K562 (cell line): ENCODE data around the gene SCN5A. TPM values are rescaled to one million over a fixed set of nuclear protein-coding genes. Genes with fewer than 3 reads are reported as not detected.

Experiments used
- RAD21 ChIP-seq, 2 experiments: fragments of 250-450 bp in 1 of 2; fragments of 450-650 bp in 1 of 2; sonication (Bioruptor Pico) in 1 of 2; formaldehyde crosslinking in 1 of 2; IDR thresholded peaks in 1 of 2; conservative IDR thresholded peaks in 1 of 2; 2 replicates each; pipeline versions ENCODE4 v1.4.0 to v1.8.0; 2020 to 2022; ENCODE audit warnings: mild to moderate bottlenecking in 2 of 2, moderate library complexity in 1 of 2
- REST ChIP-seq, 2 experiments: fragments of 450-650 bp; formaldehyde crosslinking in 1 of 2; IDR thresholded peaks; 2 replicates each; pipeline versions ENCODE4 v1.4.0 to v1.6.1; 2014 to 2020; ENCODE audit warnings: mild to moderate bottlenecking in 2 of 2, borderline replicate concordance in 1 of 2, low read depth in 1 of 2
- STAG1 ChIP-seq: sonication (generic); formaldehyde crosslinking; IDR thresholded peaks from 2 replicates; pipeline ENCODE4 v1.5.0; 2020; ENCODE audit warnings: missing genetic modification reagents, borderline replicate concordance
- polyA plus RNA-seq, 8 experiments: library from polyadenylated mRNA; depleted of rRNA in 4 of 8; stranded (reverse) in 5 of 8; unstranded in 3 of 8; fragments of >200 nt; fragmentation: Nextera tagmentation in 2 of 8; fragmentation: Illumina TruSeq in 1 of 8; extraction: Ambion mirVana in 2 of 8; extraction: Trizol in 1 of 8; gene quantifications; 2 replicates each; pipeline versions ENCODE4 v1.2.1 to v1.2.3, GENCODE V29; 2011 to 2014; ENCODE audit warnings: inconsistent platforms in 1 of 8, missing spikeins in 1 of 8
- total RNA-seq, 7 experiments: library from RNA; depleted of rRNA in 6 of 7; stranded (reverse); fragments of >200 nt in 6 of 7; fragmentation: Illumina TruSeq in 2 of 7; extraction: Trizol in 2 of 7; gene quantifications; 2 replicates each; pipeline versions ENCODE4 v1.2.1 to v1.2.3, GENCODE V29; 2011 to 2021; ENCODE audit warnings: low replicate concordance in 1 of 7
- TF ChIP-seq, protein P1 (sequence below): fragments of 450-650 bp; formaldehyde crosslinking; IDR thresholded peaks from 2 replicates; pipeline ENCODE4 v1.4.0; 2020; ENCODE audit warnings: mild to moderate bottlenecking, moderate library complexity
- TF ChIP-seq, protein P2 (sequence below), 3 experiments: IDR thresholded peaks in 2 of 3; conservative IDR thresholded peaks in 1 of 3; 2 replicates each; pipeline ENCODE4 v1.5.1; 2011 to 2012; ENCODE audit warnings: low read length in 3 of 3, mild to moderate bottlenecking in 3 of 3, control low read depth in 2 of 3, improper control_type of control experiment in 1 of 3, inconsistent platforms in 1 of 3, low read depth in 1 of 3, mixed read lengths in 1 of 3, moderate library complexity in 1 of 3; ENCODE audit not compliant: insufficient read depth in 2 of 3
- TF ChIP-seq, protein P3 (sequence below): sonication (generic); formaldehyde crosslinking; IDR thresholded peaks from 2 replicates; pipeline ENCODE4 v1.8.0; 2023; ENCODE audit warnings: mild to moderate bottlenecking, missing genetic modification reagents

Gene SCN5A
- total and polyA plus RNA-seq, 9 of the 15 experiments (the other 6 are each of a cell fraction or from before 2014, with no cell fraction given): 0.07 to 1.4 (median 0.21) TPM; not detected in 2

- TF ChIP-seq REST (IDR thresholded peaks at IDR 0.05; ENCODE audit: borderline replicate concordance) (peak; percentile 35; the same call in 1 of the 2 replicates), REST (CRISPR knock-in tag; IDR thresholded peaks at IDR 0.05; ENCODE audit: low read depth) (no peak), RAD21 (CRISPR knock-in tag; conservative IDR thresholded peaks at IDR 0.05 in 1 of 2, IDR thresholded peaks at IDR 0.05 in 1 of 2) (peak in 1 of 2 experiments; percentile 61; a peak in 2 of 4 replicates), STAG1 (CRISPR knock-in tag) (peak; percentile 29; the same call in 1 of the 2 replicates)
- TF ChIP-seq, protein P1, sequence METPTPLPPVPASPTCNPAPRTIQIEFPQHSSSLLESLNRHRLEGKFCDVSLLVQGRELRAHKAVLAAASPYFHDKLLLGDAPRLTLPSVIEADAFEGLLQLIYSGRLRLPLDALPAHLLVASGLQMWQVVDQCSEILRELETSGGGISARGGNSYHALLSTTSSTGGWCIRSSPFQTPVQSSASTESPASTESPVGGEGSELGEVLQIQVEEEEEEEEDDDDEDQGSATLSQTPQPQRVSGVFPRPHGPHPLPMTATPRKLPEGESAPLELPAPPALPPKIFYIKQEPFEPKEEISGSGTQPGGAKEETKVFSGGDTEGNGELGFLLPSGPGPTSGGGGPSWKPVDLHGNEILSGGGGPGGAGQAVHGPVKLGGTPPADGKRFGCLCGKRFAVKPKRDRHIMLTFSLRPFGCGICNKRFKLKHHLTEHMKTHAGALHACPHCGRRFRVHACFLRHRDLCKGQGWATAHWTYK (CRISPR knock-in tag): no peak
- TF ChIP-seq, protein P2, sequence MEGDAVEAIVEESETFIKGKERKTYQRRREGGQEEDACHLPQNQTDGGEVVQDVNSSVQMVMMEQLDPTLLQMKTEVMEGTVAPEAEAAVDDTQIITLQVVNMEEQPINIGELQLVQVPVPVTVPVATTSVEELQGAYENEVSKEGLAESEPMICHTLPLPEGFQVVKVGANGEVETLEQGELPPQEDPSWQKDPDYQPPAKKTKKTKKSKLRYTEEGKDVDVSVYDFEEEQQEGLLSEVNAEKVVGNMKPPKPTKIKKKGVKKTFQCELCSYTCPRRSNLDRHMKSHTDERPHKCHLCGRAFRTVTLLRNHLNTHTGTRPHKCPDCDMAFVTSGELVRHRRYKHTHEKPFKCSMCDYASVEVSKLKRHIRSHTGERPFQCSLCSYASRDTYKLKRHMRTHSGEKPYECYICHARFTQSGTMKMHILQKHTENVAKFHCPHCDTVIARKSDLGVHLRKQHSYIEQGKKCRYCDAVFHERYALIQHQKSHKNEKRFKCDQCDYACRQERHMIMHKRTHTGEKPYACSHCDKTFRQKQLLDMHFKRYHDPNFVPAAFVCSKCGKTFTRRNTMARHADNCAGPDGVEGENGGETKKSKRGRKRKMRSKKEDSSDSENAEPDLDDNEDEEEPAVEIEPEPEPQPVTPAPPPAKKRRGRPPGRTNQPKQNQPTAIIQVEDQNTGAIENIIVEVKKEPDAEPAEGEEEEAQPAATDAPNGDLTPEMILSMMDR (IDR thresholded peaks at IDR 0.05 in 2 of 3, conservative IDR thresholded peaks at IDR 0.05 in 1 of 3; ENCODE audit: insufficient read depth in 2 of 3, low read depth in 1 of 3, low read length in 3 of 3): peak; percentile 75 to 86 (median 86)
- TF ChIP-seq, protein P3, sequence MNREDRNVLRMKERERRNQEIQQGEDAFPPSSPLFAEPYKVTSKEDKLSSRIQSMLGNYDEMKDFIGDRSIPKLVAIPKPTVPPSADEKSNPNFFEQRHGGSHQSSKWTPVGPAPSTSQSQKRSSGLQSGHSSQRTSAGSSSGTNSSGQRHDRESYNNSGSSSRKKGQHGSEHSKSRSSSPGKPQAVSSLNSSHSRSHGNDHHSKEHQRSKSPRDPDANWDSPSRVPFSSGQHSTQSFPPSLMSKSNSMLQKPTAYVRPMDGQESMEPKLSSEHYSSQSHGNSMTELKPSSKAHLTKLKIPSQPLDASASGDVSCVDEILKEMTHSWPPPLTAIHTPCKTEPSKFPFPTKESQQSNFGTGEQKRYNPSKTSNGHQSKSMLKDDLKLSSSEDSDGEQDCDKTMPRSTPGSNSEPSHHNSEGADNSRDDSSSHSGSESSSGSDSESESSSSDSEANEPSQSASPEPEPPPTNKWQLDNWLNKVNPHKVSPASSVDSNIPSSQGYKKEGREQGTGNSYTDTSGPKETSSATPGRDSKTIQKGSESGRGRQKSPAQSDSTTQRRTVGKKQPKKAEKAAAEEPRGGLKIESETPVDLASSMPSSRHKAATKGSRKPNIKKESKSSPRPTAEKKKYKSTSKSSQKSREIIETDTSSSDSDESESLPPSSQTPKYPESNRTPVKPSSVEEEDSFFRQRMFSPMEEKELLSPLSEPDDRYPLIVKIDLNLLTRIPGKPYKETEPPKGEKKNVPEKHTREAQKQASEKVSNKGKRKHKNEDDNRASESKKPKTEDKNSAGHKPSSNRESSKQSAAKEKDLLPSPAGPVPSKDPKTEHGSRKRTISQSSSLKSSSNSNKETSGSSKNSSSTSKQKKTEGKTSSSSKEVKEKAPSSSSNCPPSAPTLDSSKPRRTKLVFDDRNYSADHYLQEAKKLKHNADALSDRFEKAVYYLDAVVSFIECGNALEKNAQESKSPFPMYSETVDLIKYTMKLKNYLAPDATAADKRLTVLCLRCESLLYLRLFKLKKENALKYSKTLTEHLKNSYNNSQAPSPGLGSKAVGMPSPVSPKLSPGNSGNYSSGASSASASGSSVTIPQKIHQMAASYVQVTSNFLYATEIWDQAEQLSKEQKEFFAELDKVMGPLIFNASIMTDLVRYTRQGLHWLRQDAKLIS (CRISPR knock-in tag): no peak
Measured at GRCh38 chr3:38627956-38628355, 21.5 kb downstream of the SCN5A start (continued).
